HUES64 (cell line): ENCODE data around the gene GLA.

ENCODE experiments used
- H3K27ac ChIP-seq: 2 replicates; pipeline ENCODE4 v1.7.0; 2013; ENCODE audit warnings: low read depth, low read length, inconsistent platforms
- H3K27me3 ChIP-seq: 2 replicates; pipeline ENCODE4 v1.6.1; 2013; ENCODE audit warnings: mild to moderate bottlenecking, low read length; ENCODE audit not compliant: insufficient read depth
- H3K36me3 ChIP-seq: 2 replicates; pipeline ENCODE4 v1.6.1; 2013; ENCODE audit warnings: mild to moderate bottlenecking, low read length; ENCODE audit not compliant: insufficient read depth
- H3K4me1 ChIP-seq: 2 replicates; pipeline ENCODE4 v1.6.1; 2013; ENCODE audit warnings: mild to moderate bottlenecking, low read length, moderate library complexity; ENCODE audit not compliant: insufficient read depth
- H3K4me3 ChIP-seq: 2 replicates; pipeline ENCODE4 v1.5.1; 2013; ENCODE audit warnings: mild to moderate bottlenecking, low read length, moderate library complexity
- H3K9ac ChIP-seq: 2 replicates; pipeline ENCODE4 v1.6.1; 2013; ENCODE audit warnings: mild to moderate bottlenecking, low read depth, low read length
- H3K9me3 ChIP-seq: 2 replicates; pipeline ENCODE4 v1.6.1; 2013; ENCODE audit warnings: low read depth, low read length; ENCODE audit not compliant: insufficient read depth
- WGBS: fragments of 150-250, 120-280 bp; methylation state at CpG from one replicate; pipeline ENCODE4 v1.1.7; 2013; ENCODE audit warnings: missing lambda C conversion rate; 5-methylcytosine and 5-hydroxymethylcytosine counted together

Gene GLA

GRCh38 chrX:101398694-101399093, 9.0 kb downstream of the GLA start:
- H3K4me1 ChIP-seq = no peaks in the 10 kb centered on the region
- no peak overlapping the region for H3K9ac ChIP-seq
- 100% methylated on average over 1 of the region's 4 CpGs for WGBS
- no peaks in the 10 kb centered on the region for H3K27me3 ChIP-seq
- H3K36me3 ChIP-seq = peaks cover 55% of the 10 kb centered on the region
- H3K9me3 ChIP-seq = no peaks in the 10 kb centered on the region
- no peak overlapping the region for H3K4me3 ChIP-seq
- H3K27ac ChIP-seq = no peak overlapping the region

- Histone ChIP-seq H3K4me1 (no peaks in the 10 kb centered on the region), H3K36me3 (peaks cover 58% of the 10 kb centered on the region), H3K27ac (no peak overlapping the region)
Measured at GRCh38 chrX:101397779-101398178, 9.9 kb downstream of the GLA start.

GRCh38 chrX:101395789-101396188, 11.9 kb downstream of the GLA start:
- H3K27me3 ChIP-seq = no peaks in the 10 kb centered on the region
- H3K4me1 ChIP-seq = peaks cover 6% of the 10 kb centered on the region; the same call in 1 of the 2 replicates
- H3K9me3 ChIP-seq = no peaks in the 10 kb centered on the region
- H3K9ac ChIP-seq = no peak overlapping the region
- H3K4me3 ChIP-seq = no peak overlapping the region
- H3K27ac ChIP-seq = no peak overlapping the region
- peaks cover 58% of the 10 kb centered on the region for H3K36me3 ChIP-seq
- WGBS = 92% methylated on average over 1 of the region's 1 CpG

More at GRCh38 chrX:101397779-101398178, 9.9 kb downstream of the GLA start:
- H3K4me3 ChIP-seq = no peak overlapping the region
- H3K9ac ChIP-seq = no peak overlapping the region
- 63% methylated on average over 4 of the region's 4 CpGs for WGBS
- H3K9me3 ChIP-seq = no peaks in the 10 kb centered on the region
- no peaks in the 10 kb centered on the region for H3K27me3 ChIP-seq

GRCh38 chrX:101394372-101394771, 13.4 kb downstream of the GLA start:
- Histone ChIP-seq H3K27ac (no peak overlapping the region), H3K27me3 (no peaks in the 10 kb centered on the region), H3K36me3 (peaks cover 47% of the 10 kb centered on the region), H3K9me3 (no peaks in the 10 kb centered on the region), H3K4me3 (no peak overlapping the region), H3K4me1 (peaks cover 6% of the 10 kb centered on the region; the same call in 1 of the 2 replicates), H3K9ac (no peak overlapping the region)

- peaks cover 47% of the 10 kb centered on the region for H3K36me3 ChIP-seq
- WGBS = 93% methylated on average over 9 of the region's 11 CpGs
- H3K27me3 ChIP-seq = no peaks in the 10 kb centered on the region
- peak overlapping the region; percentile 36; the same call in 1 of the 2 replicates for H3K9ac ChIP-seq
- peak overlapping the region; percentile 52; the same call in 1 of the 2 replicates for H3K27ac ChIP-seq
- peaks cover 6% of the 10 kb centered on the region; the same call in 1 of the 2 replicates for H3K4me1 ChIP-seq
- H3K4me3 ChIP-seq = peak overlapping the region; percentile 18; the same call in 1 of the 2 replicates
- no peaks in the 10 kb centered on the region for H3K9me3 ChIP-seq
Measured at GRCh38 chrX:101393530-101394305, 14.0 kb downstream of the GLA start.

- Histone ChIP-seq H3K36me3 (peaks cover 47% of the 10 kb centered on the region), H3K9ac (peak overlapping the region; percentile 100), H3K9me3 (no peaks in the 10 kb centered on the region), H3K4me3 (peak overlapping the region; percentile 97), H3K27me3 (no peaks in the 10 kb centered on the region), H3K27ac (peak overlapping the region; percentile 95), H3K4me1 (peaks cover 6% of the 10 kb centered on the region; the same call in 1 of the 2 replicates)
- WGBS = 51% methylated on average over 4 of the region's 6 CpGs
Measured at GRCh38 chrX:101391831-101392230, 15.9 kb downstream of the GLA start.

- Histone ChIP-seq H3K4me3 (peak within 1 kb of the TSS; percentile 97), H3K27me3 (no peaks in the 10 kb centered on the region), H3K9ac (peak within 1 kb of the TSS; percentile 100), H3K9me3 (no peaks in the 10 kb centered on the region), H3K4me1 (peaks cover 6% of the 10 kb centered on the region; the same call in 1 of the 2 replicates), H3K27ac (peak within 1 kb of the TSS; percentile 95), H3K36me3 (peaks cover 41% of the 10 kb centered on the region)
- WGBS = 0% methylated on average over 47 of the region's 47 CpGs
Measured at GRCh38 chrX:101390664-101391525, 16.8 kb downstream of the GLA start, which contains the start of gene RPL36A. RPL36A (plus strand) TSS chrX:101391011; CDS start chrX:101391044, 33 bp downstream.

GRCh38 chrX:101388604-101389003, 19.1 kb downstream of the GLA start:
- no peak overlapping the region for H3K4me3 ChIP-seq
- H3K4me1 ChIP-seq = peaks cover 6% of the 10 kb centered on the region; the same call in 1 of the 2 replicates
- no peaks in the 10 kb centered on the region for H3K9me3 ChIP-seq
- WGBS = 100% methylated on average over 3 of the region's 3 CpGs
- no peak overlapping the region for H3K27ac ChIP-seq
- H3K27me3 ChIP-seq = no peaks in the 10 kb centered on the region
- peaks cover 22% of the 10 kb centered on the region for H3K36me3 ChIP-seq
- H3K9ac ChIP-seq = no peak overlapping the region

GRCh38 chrX:101386542-101386885, 21.2 kb downstream of the GLA start:
- WGBS = 92% methylated on average over 6 of the region's 6 CpGs
- no peak overlapping the region for H3K4me3 ChIP-seq
- no peak overlapping the region for H3K27ac ChIP-seq

GRCh38 chrX:101385795-101386541, 21.8 kb downstream of the GLA start, which contains the start of gene BTK:
BTK (minus strand) TSS chrX:101386191; CDS start chrX:101375284, 10,907 bp downstream.
- Histone ChIP-seq H3K4me3 (no peak within 1 kb of the TSS), H3K27ac (no peak within 1 kb of the TSS), H3K4me1 (no peaks in the 10 kb centered on the region), H3K27me3 (no peaks in the 10 kb centered on the region), H3K9ac (no peak within 1 kb of the TSS), H3K36me3 (no peaks in the 10 kb centered on the region), H3K9me3 (no peaks in the 10 kb centered on the region)
- WGBS = 79% methylated on average over 9 of the region's 9 CpGs

More at GRCh38 chrX:101386542-101386885, 21.2 kb downstream of the GLA start:
- no peaks in the 10 kb centered on the region for H3K27me3 ChIP-seq
- H3K36me3 ChIP-seq = peaks cover 2% of the 10 kb centered on the region
- no peak overlapping the region for H3K9ac ChIP-seq
- H3K9me3 ChIP-seq = no peaks in the 10 kb centered on the region
- H3K4me1 ChIP-seq = no peaks in the 10 kb centered on the region
